Measurements from ENCODE around the gene SPTBN5.

DNA sequence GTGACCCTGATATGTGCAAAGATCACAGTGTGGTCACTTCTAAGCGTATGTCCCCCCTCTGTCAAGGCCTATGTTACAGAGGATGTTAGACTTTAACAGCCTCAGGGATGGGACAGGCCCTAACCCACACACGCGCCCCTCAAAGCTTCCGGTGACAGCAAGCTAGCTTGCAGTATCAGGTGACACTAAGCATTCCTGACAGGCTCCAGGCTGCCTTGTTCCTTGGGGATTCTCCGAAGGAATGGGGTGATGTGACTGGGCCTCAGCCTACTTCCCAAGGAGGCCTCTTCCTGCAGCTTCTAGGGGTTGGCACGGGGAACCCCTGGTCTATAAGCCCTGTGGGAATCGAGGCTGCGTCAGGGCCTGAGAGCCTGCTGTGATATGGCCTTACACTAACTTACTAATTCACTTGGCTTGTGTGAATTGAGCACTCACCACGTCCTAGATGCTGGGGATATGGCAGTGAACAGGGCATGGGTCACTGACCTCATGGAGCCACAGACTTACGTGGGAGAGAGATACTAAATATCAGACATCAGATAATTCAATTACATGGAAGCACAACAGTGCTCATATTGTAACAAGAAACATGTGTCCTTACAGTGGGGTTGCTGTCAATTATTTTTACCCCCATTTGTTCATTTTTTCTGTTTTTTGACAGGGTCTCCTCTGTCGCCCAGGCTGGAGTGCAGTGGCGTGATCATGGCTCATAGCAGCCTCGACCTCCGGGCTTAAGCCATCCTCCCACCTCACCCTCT lies 11.4 kb upstream of the SPTBN5 start:
- TF ChIP-seq, protein P1, sequence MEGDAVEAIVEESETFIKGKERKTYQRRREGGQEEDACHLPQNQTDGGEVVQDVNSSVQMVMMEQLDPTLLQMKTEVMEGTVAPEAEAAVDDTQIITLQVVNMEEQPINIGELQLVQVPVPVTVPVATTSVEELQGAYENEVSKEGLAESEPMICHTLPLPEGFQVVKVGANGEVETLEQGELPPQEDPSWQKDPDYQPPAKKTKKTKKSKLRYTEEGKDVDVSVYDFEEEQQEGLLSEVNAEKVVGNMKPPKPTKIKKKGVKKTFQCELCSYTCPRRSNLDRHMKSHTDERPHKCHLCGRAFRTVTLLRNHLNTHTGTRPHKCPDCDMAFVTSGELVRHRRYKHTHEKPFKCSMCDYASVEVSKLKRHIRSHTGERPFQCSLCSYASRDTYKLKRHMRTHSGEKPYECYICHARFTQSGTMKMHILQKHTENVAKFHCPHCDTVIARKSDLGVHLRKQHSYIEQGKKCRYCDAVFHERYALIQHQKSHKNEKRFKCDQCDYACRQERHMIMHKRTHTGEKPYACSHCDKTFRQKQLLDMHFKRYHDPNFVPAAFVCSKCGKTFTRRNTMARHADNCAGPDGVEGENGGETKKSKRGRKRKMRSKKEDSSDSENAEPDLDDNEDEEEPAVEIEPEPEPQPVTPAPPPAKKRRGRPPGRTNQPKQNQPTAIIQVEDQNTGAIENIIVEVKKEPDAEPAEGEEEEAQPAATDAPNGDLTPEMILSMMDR (IDR thresholded peaks at IDR 0.05; ENCODE audit: low read length), result no peak
- TF ChIP-seq EZH2 (optimal IDR thresholded peaks at IDR 0.05; ENCODE audit: low read depth, low read length) (no peak), EZH2phosphoT487 (IDR thresholded peaks at IDR 0.05; ENCODE audit: low read length) (no peak)

Data from MM.1S (cell line).